GM19397 (cell line): ENCODE results near the gene ALG6.
"Not testable (repeated sequence)": the region's sequence is repeated elsewhere in the genome, so short reads cannot be mapped to it uniquely, and the experiment has no call there.

ENCODE experiments used
- ATAC-seq: cut with Tn5 transposase; IDR thresholded peaks from one replicate; pipeline ENCODE4 v1.9.1; 2021; ENCODE audit warnings: mild to moderate bottlenecking, moderate library complexity; ENCODE audit not compliant: unreplicated experiment

ALG6 gene

GRCh38 chr1:63411066-63411465 lies 43.6 kb downstream of the ALG6 start:
- no peak for ATAC-seq

GRCh38 chr1:63413394-63413793 lies 46.0 kb downstream of the ALG6 start:
- ATAC-seq = no peak

GRCh38 chr1:63414691-63415365 lies 47.4 kb downstream of the ALG6 start:
- ATAC-seq = no peak

GRCh38 chr1:63418101-63418500 lies 50.7 kb downstream of the ALG6 start:
- ATAC-seq = no peak

GRCh38 chr1:63420746-63421145 lies 53.3 kb downstream of the ALG6 start:
- not testable (repeated sequence) for ATAC-seq

- no peak for ATAC-seq
Observed at GRCh38 chr1:63423649-63424048, 56.2 kb downstream of the ALG6 start.

- no peak for ATAC-seq
Observed at GRCh38 chr1:63428815-63429214, 61.4 kb downstream of the ALG6 start.

- no peak for ATAC-seq
Observed at GRCh38 chr1:63429281-63429680, 61.9 kb downstream of the ALG6 start.

- ATAC-seq = no peak
Observed at GRCh38 chr1:63435161-63435560, 67.7 kb downstream of the ALG6 start.

GRCh38 chr1:63442141-63442475 lies 74.7 kb downstream of the ALG6 start:
- ATAC-seq = no peak

- no peak for ATAC-seq
Observed at GRCh38 chr1:63448731-63449246, 81.4 kb downstream of the ALG6 start.

GRCh38 chr1:63450416-63450815 lies 83.0 kb downstream of the ALG6 start:
- no peak for ATAC-seq

- ATAC-seq = no peak
Observed at GRCh38 chr1:63453232-63453631, 85.8 kb downstream of the ALG6 start.

GRCh38 chr1:63454269-63454668 lies 86.8 kb downstream of the ALG6 start:
- no peak for ATAC-seq

- ATAC-seq = no peak
Observed at GRCh38 chr1:63458750-63459149, 91.3 kb downstream of the ALG6 start.

GRCh38 chr1:63461661-63462230 lies 94.3 kb downstream of the ALG6 start:
- no peak for ATAC-seq

- ATAC-seq = no peak
Observed at GRCh38 chr1:63463248-63463647, 95.8 kb downstream of the ALG6 start.

- ATAC-seq = no peak
Observed at GRCh38 chr1:63466181-63466580, 98.8 kb downstream of the ALG6 start.

GRCh38 chr1:63466759-63467158 lies 99.3 kb downstream of the ALG6 start:
- no peak for ATAC-seq

GRCh38 chr1:63468683-63469082 lies 101.3 kb downstream of the ALG6 start:
- not testable (repeated sequence) for ATAC-seq

- ATAC-seq = no peak
Observed at GRCh38 chr1:63475761-63476160, 108.3 kb downstream of the ALG6 start.

- ATAC-seq = no peak
Observed at GRCh38 chr1:63480057-63480456, 112.6 kb downstream of the ALG6 start.

GRCh38 chr1:63486629-63487028 lies 119.2 kb downstream of the ALG6 start:
- ATAC-seq = no peak
